Adrenal gland (tissue), 12 donors: ENCODE data around the gene DYNC1I2. TPM values are rescaled to one million over a fixed set of nuclear protein-coding genes. Genes with fewer than 3 reads are reported as not detected.

Source experiments
- DNase-seq, 7 donors: peaks; one replicate each; pipeline ENCODE4 v3.0.0-alpha.2; 2019 to 2020
- H3K27ac ChIP-seq, 5 donors: fragments of 200-600 bp; sonication (generic) in 4 of 5; 1 replicate in 3 of 5; 2 replicates in 2 of 5; pipeline versions ENCODE4 v1.5.1 to v1.8.0; 2016 to 2020; ENCODE audit warnings: mild to moderate bottlenecking in 1 of 5
- H3K27me3 ChIP-seq: fragments of 200-600 bp; 2 replicates; pipeline ENCODE4 v1.8.0; 2021
- H3K36me3 ChIP-seq, 2 donors: fragments of 200-600 bp; replicated peaks in 1 of 2; 1 replicate in 1 of 2; 2 replicates in 1 of 2; pipeline versions ENCODE4 v1.5.1 to v1.8.0; 2018 to 2022
- H3K4me1 ChIP-seq, 2 donors: fragments of 200-600 bp; replicated peaks in 1 of 2; 1 replicate in 1 of 2; 2 replicates in 1 of 2; pipeline versions ENCODE4 v1.5.1 to v1.8.0; 2018 to 2021
- H3K4me3 ChIP-seq, 4 donors: fragments of 200-600 bp; sonication (generic) in 3 of 4; one replicate each; pipeline ENCODE4 v1.5.1; 2016 to 2018
- H3K9me3 ChIP-seq, 3 donors: fragments of 200-600 bp; sonication (generic) in 1 of 3; replicated peaks in 1 of 3; 1 replicate in 2 of 3; 2 replicates in 1 of 3; pipeline versions ENCODE4 v1.5.1 to v1.8.0; 2016 to 2021
- POLR2A ChIP-seq, 2 donors: fragments of 450-650 bp; IDR thresholded peaks; one replicate each; pipeline ENCODE4 v1.6.1; 2017; ENCODE audit warnings: antibody characterized with exemption in 2 of 2, mild to moderate bottlenecking in 2 of 2, moderate library complexity in 1 of 2
- WGBS, 4 donors: extraction: QIAGEN DNeasy Blood & Tissue Kit in 2 of 4; methylation state at CpG; one replicate each; pipeline versions ENCODE4 v1.1.5 to v1.1.7; 2013 to 2017; 5-methylcytosine and 5-hydroxymethylcytosine counted together
- intact Hi-C, 2 donors: fragments of 100-400 bp; cut with DNase I; formaldehyde crosslinking; loops; one replicate each; pipeline versions ENCODE4 v1.14.1 to v1.15.0; 2022 to 2023
- polyA plus RNA-seq, 3 donors: library from polyadenylated mRNA; stranded (reverse); fragments of 200-250 nt in 2 of 3; fragments of 350-450 nt in 1 of 3; fragmentation: Illumina TruSeq in 1 of 3; extraction: RNeasy Lipid Tissue Mini Kit (QIAGEN cat#74804) in 1 of 3; gene quantifications; one replicate each; pipeline ENCODE4 v1.2.3, GENCODE V29; 2013 to 2014
- total RNA-seq, 9 donors: library from RNA; depleted of rRNA in 4 of 9; stranded (reverse); fragments of >200 nt in 4 of 9; fragments of 120-200 nt in 1 of 9; fragmentation: NEBNext Ultra II Directional in 1 of 9; extraction: Animal tissue kit (Norgen Biotek cat#: 25700) in 1 of 9; gene quantifications; one replicate each; pipeline versions ENCODE4 v1.1.0 to v1.2.4, GENCODE V29; 2013 to 2023
- TF ChIP-seq, protein P1 (sequence below), 6 experiments: fragments of 450-650 bp in 4 of 6; fragments of 200-600 bp in 2 of 6; sonication (generic) in 1 of 6; IDR thresholded peaks; 1 replicate in 5 of 6; 2 replicates in 1 of 6; pipeline versions ENCODE4 v1.5.1 to v1.8.0; 2016 to 2021; ENCODE audit warnings: antibody characterized with exemption in 6 of 6, mild to moderate bottlenecking in 2 of 6, moderate library complexity in 1 of 6
- donor health status: healthy with polysubstance abuse.
- donor health status: Bipolar disorder and iron deficiency.
- donor health status: DM: yes; HTN: yes; CAD: no.
- donor health status: DM: no; HTN: no; CAD: no.
- donor health status: DM: no; HTN: no; CAD: no.
- donor health status: DM: yes; HTN: yes; CAD: no.

The DYNC1I2 gene
- total and polyA plus RNA-seq, 12 donors = 55.5 to 146 (median 87.3) TPM

DNA sequence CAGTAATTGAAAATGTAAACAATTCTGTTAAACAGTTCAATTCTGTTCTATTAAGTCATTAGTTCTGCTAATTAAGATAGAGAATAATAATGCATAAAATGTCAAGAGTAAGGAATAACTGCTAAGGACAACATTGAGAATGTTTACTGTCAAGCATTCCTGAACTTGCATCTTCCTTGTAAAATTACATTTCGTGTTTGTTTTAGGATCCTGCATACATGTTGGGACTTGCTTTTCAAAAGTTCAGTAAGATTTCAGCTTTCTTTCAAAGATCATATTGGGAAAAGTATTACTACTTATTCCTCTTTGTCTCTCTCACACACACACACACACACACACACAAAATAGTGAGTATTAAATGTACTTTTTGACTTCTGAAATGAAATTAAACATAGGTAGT, 20.5 kb downstream of the DYNC1I2 start:
- TF ChIP-seq, protein P1, sequence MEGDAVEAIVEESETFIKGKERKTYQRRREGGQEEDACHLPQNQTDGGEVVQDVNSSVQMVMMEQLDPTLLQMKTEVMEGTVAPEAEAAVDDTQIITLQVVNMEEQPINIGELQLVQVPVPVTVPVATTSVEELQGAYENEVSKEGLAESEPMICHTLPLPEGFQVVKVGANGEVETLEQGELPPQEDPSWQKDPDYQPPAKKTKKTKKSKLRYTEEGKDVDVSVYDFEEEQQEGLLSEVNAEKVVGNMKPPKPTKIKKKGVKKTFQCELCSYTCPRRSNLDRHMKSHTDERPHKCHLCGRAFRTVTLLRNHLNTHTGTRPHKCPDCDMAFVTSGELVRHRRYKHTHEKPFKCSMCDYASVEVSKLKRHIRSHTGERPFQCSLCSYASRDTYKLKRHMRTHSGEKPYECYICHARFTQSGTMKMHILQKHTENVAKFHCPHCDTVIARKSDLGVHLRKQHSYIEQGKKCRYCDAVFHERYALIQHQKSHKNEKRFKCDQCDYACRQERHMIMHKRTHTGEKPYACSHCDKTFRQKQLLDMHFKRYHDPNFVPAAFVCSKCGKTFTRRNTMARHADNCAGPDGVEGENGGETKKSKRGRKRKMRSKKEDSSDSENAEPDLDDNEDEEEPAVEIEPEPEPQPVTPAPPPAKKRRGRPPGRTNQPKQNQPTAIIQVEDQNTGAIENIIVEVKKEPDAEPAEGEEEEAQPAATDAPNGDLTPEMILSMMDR (IDR thresholded peaks at IDR 0.05) = no peak
- no peak for TF ChIP-seq POLR2A (IDR thresholded peaks at IDR 0.05)
- H3K27ac ChIP-seq = no peak overlapping the region
- intact Hi-C loops = loop anchor here in 1 of 2 donors (10.0 kb wide), 1 partner anchor 397 kb away; the partner anchor contains the start of gene DLX2
- H3K4me3 ChIP-seq = no peak overlapping the region
- no peak for DNase-seq
- H3K4me1 ChIP-seq = peaks cover 7 to 35% of the 10 kb centered on the region in 2 donors
- H3K27me3 ChIP-seq = no peaks in the 10 kb centered on the region
- no peaks in the 10 kb centered on the region for H3K9me3 ChIP-seq
- no peaks in the 10 kb centered on the region for H3K36me3 ChIP-seq
- WGBS, 4 donors = 65 to 95% (median 83%) methylated on average over 1 of the region's 1 CpG

DNA sequence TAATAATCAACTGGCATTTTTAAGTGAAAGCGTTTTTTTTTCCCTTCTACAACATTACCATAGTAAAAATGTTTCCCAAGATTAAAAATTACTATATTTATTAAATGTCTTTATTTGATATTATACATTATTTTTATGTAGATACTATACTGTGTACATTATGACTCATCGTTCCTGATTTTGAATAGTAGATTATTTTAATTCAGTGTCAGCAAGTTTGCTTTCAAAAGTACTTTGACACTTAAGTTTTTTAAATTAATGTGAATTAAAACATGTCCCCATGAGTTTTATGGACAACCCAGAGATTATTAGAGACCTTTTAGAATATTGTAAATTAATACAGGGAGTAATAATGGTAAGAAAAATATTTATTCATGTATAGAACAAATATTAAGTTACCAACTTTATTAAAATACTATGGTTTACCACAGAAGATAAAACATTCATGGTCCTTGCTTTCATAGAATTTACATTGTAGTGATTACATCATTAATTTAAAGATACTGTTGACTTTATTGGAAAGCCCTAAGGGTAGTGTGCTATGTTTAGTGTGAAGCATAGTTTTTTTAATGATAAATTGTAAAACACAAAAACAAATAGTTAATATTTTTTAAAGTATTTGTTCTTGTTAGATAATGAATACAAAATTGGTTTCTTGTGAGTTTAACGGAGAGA, 21.9 kb downstream of the DYNC1I2 start:
- intact Hi-C loops = loop anchor here in 1 of 2 donors (10.0 kb wide), 1 partner anchor 396 kb away; the partner anchor contains the start of gene DLX2
- no peaks in the 10 kb centered on the region for H3K27me3 ChIP-seq
- no peaks in the 10 kb centered on the region for H3K9me3 ChIP-seq
- H3K4me1 ChIP-seq = peaks cover 0 to 23% of the 10 kb centered on the region in 2 donors
- DNase-seq = no peak
- no peak overlapping the region for H3K4me3 ChIP-seq
- no peak for TF ChIP-seq POLR2A (IDR thresholded peaks at IDR 0.05)
- TF ChIP-seq, protein P1 (IDR thresholded peaks at IDR 0.05) = no peak
- 83 to 85% (median 84%) methylated on average over 3 of the region's 3 CpGs for WGBS, 4 donors
- no peak overlapping the region for H3K27ac ChIP-seq
- H3K36me3 ChIP-seq = no peaks in the 10 kb centered on the region

DNA sequence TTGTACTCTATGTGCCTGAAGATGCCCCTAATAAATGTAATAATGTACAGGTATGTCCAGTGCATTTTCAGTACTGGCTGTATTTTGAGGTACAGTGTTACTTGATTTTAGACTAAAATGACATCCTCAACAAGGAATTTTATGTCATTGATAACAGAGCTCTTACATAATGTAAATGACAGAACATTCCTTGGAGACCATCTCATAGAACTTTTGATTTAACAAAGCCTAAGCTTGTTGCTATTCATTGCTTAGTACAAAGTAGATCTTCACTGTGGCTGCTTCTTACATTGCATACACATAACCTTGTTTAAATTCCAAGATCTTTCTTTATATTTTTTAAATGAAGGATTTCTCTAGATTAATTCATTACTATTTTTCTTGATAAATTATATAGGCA, 24.1 kb downstream of the DYNC1I2 start:
- peaks cover 0 to 9% of the 10 kb centered on the region in 2 donors for H3K4me1 ChIP-seq
- no peak for DNase-seq
- H3K9me3 ChIP-seq = no peaks in the 10 kb centered on the region
- H3K27ac ChIP-seq = no peak overlapping the region
- H3K36me3 ChIP-seq = peaks cover 0 to 5% of the 10 kb centered on the region in 2 donors
- no peaks in the 10 kb centered on the region for H3K27me3 ChIP-seq
- H3K4me3 ChIP-seq = no peak overlapping the region
- TF ChIP-seq POLR2A (IDR thresholded peaks at IDR 0.05) = no peak
- TF ChIP-seq, protein P1 (IDR thresholded peaks at IDR 0.05) = no peak
- intact Hi-C loops = no loop called here

DNA sequence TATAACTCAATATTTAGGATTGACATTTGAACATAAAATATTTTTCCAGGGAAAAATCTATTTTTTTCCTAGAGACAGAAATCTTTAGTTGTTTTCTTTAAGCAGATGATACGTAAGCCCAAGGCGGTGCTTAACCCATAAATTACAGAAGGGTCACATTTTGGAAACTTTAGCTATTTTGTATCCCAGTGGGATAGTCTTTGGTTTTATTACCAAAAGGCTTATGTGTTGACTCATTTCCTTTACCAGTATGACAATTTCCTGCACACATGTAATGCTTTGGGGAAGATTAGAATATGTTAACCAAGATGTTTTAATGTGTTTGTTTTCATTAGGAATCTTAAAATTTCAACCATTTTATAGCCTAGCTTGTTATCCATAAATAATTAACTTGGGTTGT, 24.8 kb downstream of the DYNC1I2 start:
- Histone ChIP-seq H3K4me1 (peaks cover 0 to 8% of the 10 kb centered on the region in 2 donors), H3K4me3 (no peak overlapping the region), H3K27ac (no peak overlapping the region), H3K9me3 (no peaks in the 10 kb centered on the region), H3K27me3 (no peaks in the 10 kb centered on the region), H3K36me3 (peaks cover 0 to 12% of the 10 kb centered on the region in 2 donors)
- WGBS, 4 donors = 69 to 84% (median 80%) methylated on average over 2 of the region's 2 CpGs
- TF ChIP-seq POLR2A (IDR thresholded peaks at IDR 0.05) = no peak
- TF ChIP-seq, protein P1 (IDR thresholded peaks at IDR 0.05) = no peak
- intact Hi-C loops = no loop called here
- DNase-seq = no peak
